ENCODE results near the gene STARD9.

Gene STARD9

DNA sequence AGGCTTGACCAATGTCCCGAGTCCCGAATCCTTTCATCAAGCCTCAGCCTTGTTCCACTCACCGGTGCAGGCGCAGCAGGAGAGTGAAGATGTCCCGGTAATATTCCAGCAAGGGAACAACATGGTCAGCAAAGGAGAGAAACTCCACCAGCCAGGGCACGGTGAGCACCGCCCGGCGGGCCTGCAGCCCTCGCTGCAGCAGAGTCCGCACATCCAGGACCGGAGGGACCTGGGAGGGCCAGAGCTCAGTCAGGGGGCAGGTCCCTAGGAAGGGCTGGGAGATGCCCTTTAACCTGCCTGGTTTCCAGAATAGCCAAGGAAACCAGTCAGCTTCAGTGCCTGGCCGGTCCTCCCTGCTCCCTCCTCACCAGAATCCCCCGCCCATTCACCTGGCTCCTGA, 155.1 kb downstream of the STARD9 start:
- TF ChIP-seq, protein P1, sequence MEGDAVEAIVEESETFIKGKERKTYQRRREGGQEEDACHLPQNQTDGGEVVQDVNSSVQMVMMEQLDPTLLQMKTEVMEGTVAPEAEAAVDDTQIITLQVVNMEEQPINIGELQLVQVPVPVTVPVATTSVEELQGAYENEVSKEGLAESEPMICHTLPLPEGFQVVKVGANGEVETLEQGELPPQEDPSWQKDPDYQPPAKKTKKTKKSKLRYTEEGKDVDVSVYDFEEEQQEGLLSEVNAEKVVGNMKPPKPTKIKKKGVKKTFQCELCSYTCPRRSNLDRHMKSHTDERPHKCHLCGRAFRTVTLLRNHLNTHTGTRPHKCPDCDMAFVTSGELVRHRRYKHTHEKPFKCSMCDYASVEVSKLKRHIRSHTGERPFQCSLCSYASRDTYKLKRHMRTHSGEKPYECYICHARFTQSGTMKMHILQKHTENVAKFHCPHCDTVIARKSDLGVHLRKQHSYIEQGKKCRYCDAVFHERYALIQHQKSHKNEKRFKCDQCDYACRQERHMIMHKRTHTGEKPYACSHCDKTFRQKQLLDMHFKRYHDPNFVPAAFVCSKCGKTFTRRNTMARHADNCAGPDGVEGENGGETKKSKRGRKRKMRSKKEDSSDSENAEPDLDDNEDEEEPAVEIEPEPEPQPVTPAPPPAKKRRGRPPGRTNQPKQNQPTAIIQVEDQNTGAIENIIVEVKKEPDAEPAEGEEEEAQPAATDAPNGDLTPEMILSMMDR (IDR thresholded peaks at IDR 0.05; ENCODE audit: low read length, missing control alignments), result no peak
- DNase-seq (ENCODE audit: low read depth), result no peak

DNA sequence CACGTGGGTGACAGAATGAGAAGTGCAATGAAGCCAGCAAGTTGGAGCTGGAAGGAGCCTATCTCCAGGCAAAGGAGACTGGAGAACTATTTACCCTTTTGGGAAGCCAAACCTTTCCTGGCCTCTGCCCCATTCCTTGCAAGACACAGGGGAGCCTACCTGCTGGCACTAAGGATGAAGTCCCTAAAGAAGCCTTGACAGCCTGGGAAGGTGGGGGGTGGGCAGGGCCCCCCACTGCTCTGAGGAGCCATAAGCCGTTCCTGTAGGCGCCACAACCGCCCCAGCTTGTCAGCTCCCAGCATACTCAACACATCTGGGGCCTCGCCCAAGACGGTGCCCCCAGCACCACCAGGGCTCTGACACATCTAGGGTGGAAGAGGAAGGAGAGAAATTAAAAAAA, 156.1 kb downstream of the STARD9 start:
- no peak overlapping the region for H3K4me3 ChIP-seq (replicated peaks; ENCODE audit: low read depth, low read length)
- TF ChIP-seq, protein P1 (IDR thresholded peaks at IDR 0.05; ENCODE audit: low read length, missing control alignments), result no peak
- no peak for DNase-seq (ENCODE audit: low read depth)

More for the DNA sequence above, 155.1 kb downstream of the STARD9 start:
- H3K4me3 ChIP-seq (replicated peaks; ENCODE audit: low read depth, low read length), result no peak overlapping the region

DNA sequence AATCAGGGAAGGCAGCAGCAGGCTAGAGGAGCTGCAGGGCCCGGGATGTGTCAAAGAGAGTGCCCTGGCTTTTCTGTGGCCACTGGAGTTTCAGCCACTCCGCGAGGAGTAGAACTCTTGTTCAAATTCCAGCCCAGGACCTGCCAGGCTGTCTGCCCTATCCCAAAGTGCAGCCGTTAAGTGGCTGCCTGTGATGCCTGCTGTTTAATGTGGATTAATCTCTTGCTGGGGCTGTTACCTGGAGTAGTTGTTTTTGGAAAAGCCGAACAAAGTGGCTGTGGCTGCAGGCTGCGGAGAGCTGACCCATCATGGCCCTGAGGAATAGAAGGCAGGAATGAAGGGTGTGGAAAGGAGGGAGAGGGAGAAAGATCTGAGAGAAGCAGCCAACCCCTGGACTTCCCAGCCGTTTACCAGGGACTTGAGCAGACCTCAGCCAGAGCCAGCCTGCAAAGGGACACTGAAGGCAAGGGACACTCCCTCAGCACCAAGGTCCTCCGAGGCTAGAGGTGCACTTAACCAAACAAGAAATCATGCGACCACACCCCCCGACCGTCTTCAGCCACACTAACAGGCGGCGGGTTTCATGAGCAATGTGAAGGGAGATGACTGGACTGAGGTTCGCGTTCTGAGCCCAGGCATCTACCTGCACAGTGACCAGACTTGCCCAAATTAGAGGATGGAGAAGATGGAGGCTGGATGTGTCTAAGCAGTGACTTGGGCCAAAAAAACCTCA, 156.9 kb downstream of the STARD9 start:
- TF ChIP-seq, protein P1 (IDR thresholded peaks at IDR 0.05; ENCODE audit: low read length, missing control alignments), result no peak
- H3K4me3 ChIP-seq (replicated peaks; ENCODE audit: low read depth, low read length), result no peak overlapping the region
- no peak for DNase-seq (ENCODE audit: low read depth)

DNA sequence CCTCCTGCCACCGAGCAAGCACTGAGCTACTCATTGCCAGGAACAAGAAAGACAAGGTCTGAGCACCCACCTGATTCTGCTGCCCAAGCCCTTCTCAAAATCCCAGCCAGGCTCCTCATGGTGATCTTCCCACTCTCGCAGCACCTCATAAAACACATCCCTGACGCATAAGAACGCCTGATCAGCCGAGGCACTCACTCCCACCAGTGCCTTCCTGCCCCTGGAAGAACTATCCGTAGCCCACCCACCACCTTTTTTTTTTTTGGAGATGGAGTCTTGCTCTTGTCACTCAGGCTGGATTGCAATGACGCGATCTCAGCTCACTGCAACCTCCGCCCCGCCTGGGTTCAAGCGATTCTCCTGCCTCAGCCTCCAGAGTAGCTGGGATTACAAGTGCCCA, 157.6 kb downstream of the STARD9 start:
- no peak overlapping the region for H3K4me3 ChIP-seq (replicated peaks; ENCODE audit: low read depth, low read length)
- TF ChIP-seq, protein P1 (IDR thresholded peaks at IDR 0.05; ENCODE audit: low read length, missing control alignments), result no peak
- no peak for DNase-seq (ENCODE audit: low read depth)

DNA sequence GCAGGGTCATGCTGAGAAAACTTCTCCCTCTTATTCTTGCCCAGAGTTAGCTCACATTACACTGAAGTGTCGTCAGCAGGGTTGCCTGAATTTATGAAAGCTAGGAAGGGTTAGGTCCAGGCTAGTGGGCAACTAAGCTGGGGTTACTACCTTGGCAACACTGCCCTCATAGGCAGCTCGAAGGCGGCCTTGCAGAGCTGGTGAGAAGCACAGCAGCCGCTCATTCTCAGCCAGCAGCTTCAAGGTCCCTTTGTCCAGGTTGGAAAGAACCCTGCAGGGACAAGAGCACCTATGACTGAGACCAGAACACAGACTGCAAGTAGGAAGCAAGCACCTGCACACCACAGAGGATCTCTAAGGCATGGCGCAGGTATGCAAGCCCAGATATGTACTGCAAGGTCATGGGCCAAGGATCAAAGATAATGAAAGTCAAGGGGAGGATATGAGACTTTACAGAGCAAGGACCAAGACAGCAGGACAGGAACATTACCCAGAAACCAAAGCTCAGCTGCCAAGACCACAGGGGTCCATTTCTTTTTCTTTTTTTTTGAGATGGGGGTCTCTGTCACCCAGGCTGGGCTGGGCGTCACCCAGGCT, 158.8 kb downstream of the STARD9 start:
- DNase-seq (ENCODE audit: low read depth), result no peak

DNA sequence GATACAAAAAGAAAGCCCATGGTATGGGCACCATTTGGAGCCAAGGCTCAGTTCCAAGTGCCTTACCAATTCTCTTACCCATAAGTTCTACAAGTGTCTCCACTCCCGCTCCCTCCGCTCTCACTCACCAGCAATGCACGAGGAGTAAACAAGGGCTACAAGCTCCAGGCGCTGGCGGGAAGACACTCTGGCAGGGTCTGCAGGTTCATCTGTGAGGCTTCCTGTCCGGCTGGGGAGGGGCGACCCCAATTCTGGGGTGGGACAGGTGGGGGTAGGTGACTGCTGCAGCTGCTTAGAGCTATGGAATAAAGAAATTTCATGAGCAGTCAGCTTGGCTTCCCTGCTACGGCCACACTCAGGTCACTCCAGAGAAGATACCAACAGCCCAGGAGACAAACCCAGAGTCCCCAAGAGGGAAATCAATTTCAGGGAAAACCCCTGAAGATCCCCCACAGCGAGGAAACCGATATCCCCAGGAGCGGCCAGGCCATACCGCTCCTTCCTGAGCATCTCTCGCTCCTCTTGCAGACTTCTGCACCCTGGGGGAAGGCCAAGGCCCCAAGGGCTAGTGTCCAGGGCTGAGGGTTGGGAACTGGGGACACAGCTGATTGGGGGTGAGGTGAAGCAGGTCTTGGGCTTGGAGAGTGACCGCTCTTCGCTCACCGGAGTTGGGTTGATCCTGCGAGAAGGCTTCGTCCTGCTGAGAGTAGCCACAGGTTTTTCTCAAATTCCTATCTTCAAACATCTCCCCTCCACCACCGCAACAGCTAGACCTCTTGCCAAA, 160.2 kb downstream of the STARD9 start:
- DNase-seq (ENCODE audit: low read depth), result no peak
- peak overlapping the region; percentile 76 for H3K4me3 ChIP-seq (replicated peaks; ENCODE audit: low read depth, low read length)
- TF ChIP-seq, protein P1 (IDR thresholded peaks at IDR 0.05; ENCODE audit: low read length, missing control alignments), result no peak

More for the DNA sequence above, 158.8 kb downstream of the STARD9 start:
- H3K4me3 ChIP-seq (replicated peaks; ENCODE audit: low read depth, low read length), result no peak overlapping the region
- TF ChIP-seq, protein P1 (IDR thresholded peaks at IDR 0.05; ENCODE audit: low read length, missing control alignments), result no peak

Measured in fibroblast of pulmonary artery (primary cell).